ENCODE data around the gene FOXA3. TPM values are rescaled to one million over a fixed set of nuclear protein-coding genes. Genes with fewer than 3 reads are reported as not detected.

FOXA3 gene
- polyA plus RNA-seq, 1 donor (not counting 4 experiments of a cell fraction or from before 2014, with no cell fraction given), result not detected

DNA sequence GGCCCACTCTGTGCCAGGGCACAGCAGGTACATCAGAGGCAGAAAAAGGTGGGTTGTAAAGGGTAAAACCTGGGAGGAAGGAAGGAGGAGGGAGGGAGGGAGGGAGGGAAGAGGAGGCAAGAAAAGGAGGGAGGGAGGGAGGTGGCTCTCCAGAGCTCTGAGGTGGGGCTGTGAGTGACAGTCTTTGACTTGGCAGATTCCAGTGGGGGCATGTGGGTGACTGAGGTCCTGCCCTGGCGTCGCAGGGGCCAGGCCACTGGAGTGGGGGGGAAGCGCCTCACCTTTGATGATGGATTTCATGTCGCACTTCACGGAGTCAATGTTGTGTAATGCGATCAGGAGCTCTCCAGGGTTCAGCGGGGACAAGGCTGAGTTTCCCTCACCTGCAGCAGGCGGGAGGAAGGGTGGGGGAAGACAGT, 43.0 kb upstream of the FOXA3 start:
- peaks cover 13 to 22% of the 10 kb centered on the region in 2 experiments for H3K36me3 ChIP-seq (ENCODE audit: control insufficient read depth in 2 of 2, extremely low read depth in 1 of 2, insufficient read depth in 2 of 2, low read length in 2 of 2)
- no peak overlapping the region for H3K27ac ChIP-seq (ENCODE audit: control insufficient read depth, insufficient read depth, low read length)
- H3K4me1 ChIP-seq (ENCODE audit: control insufficient read depth, extremely low read depth, insufficient read depth, low read length), result peaks cover 17% of the 10 kb centered on the region
- no peak overlapping the region for H3K4me3 ChIP-seq (ENCODE audit: control insufficient read depth in 2 of 3, extremely low read depth in 1 of 3, insufficient read depth in 2 of 3, low read depth in 1 of 3, low read length in 3 of 3)
- FAIRE-seq, result no peak
- H3K9ac ChIP-seq (ENCODE audit: control insufficient read depth, extremely low read depth, insufficient read depth, low read length), result no peak overlapping the region
- no peak overlapping the region for H2AFZ ChIP-seq (ENCODE audit: control insufficient read depth, low read length)
- no peaks in the 10 kb centered on the region for H3K27me3 ChIP-seq (ENCODE audit: control insufficient read depth, extremely low read depth, insufficient read depth, low read length)
- peaks cover 2% of the 10 kb centered on the region for H4K20me1 ChIP-seq (ENCODE audit: control insufficient read depth, extremely low read depth, insufficient read depth, low read length)
- peaks cover 3% of the 10 kb centered on the region for H3K9me1 ChIP-seq (ENCODE audit: control insufficient read depth, extremely low read depth, insufficient read depth, low read length)
- H3K4me2 ChIP-seq (ENCODE audit: control insufficient read depth, extremely low read depth, insufficient read depth, low read depth, low read length), result no peak overlapping the region
- no peaks in the 10 kb centered on the region for H3K9me3 ChIP-seq (ENCODE audit: control insufficient read depth, low read depth, low read length)
- DNase-seq (ENCODE audit: low read depth, low spot score), result no peak
- TF ChIP-seq EZH2 (IDR thresholded peaks at IDR 0.05; ENCODE audit: low read length) (no peak), CTCF (optimal IDR thresholded peaks at IDR 0.05 in 1 of 3, IDR thresholded peaks at IDR 0.05 in 1 of 3, conservative IDR thresholded peaks at IDR 0.05 in 1 of 3; ENCODE audit: extremely low read depth in 1 of 3, insufficient read depth in 2 of 3, low read length in 3 of 3) (no peak)
- dilution Hi-C loops (cut with MboI; ENCODE audit: extremely low pct_ligation_motif_present, low sequenced_read_pairs), result no loop called here
- no peaks in the 10 kb centered on the region for H3K79me2 ChIP-seq (ENCODE audit: control insufficient read depth, insufficient read depth, low read length)

DNA sequence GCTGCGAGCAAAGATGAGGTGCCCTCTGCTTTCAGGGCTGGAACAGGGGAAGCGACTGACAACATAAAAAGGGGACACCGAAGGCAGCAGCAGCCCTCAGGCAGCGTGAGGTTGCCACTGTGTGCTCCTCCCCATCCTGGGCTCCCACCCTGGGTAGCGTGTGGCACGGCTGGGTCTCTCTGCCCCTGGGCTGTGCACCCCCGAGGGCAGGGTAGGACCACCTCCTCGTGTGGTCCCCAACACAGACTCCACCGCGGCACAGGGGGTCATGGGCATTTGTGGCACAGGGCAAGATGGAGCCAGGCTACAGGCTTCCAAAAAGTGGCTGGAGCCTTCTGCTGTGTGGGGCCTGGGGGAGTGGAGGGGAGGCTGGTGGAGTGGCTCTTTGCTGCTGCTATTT, 42.6 kb upstream of the FOXA3 start:
- dilution Hi-C loops (cut with MboI; ENCODE audit: extremely low pct_ligation_motif_present, low sequenced_read_pairs), result no loop called here
- no peaks in the 10 kb centered on the region for H3K9me3 ChIP-seq (ENCODE audit: control insufficient read depth, low read depth, low read length)
- no peak overlapping the region for H3K4me3 ChIP-seq (ENCODE audit: control insufficient read depth in 2 of 3, extremely low read depth in 1 of 3, insufficient read depth in 2 of 3, low read depth in 1 of 3, low read length in 3 of 3)
- no peak overlapping the region for H3K27ac ChIP-seq (ENCODE audit: control insufficient read depth, insufficient read depth, low read length)
- peaks cover 18 to 25% of the 10 kb centered on the region in 2 experiments for H3K36me3 ChIP-seq (ENCODE audit: control insufficient read depth in 2 of 2, extremely low read depth in 1 of 2, insufficient read depth in 2 of 2, low read length in 2 of 2)
- peaks cover 2% of the 10 kb centered on the region for H4K20me1 ChIP-seq (ENCODE audit: control insufficient read depth, extremely low read depth, insufficient read depth, low read length)
- peaks cover 17% of the 10 kb centered on the region for H3K4me1 ChIP-seq (ENCODE audit: control insufficient read depth, extremely low read depth, insufficient read depth, low read length)
- no peak for DNase-seq (ENCODE audit: low read depth, low spot score)
- FAIRE-seq, result no peak
- no peaks in the 10 kb centered on the region for H3K27me3 ChIP-seq (ENCODE audit: control insufficient read depth, extremely low read depth, insufficient read depth, low read length)
- no peak overlapping the region for H3K4me2 ChIP-seq (ENCODE audit: control insufficient read depth, extremely low read depth, insufficient read depth, low read depth, low read length)
- TF ChIP-seq EZH2 (IDR thresholded peaks at IDR 0.05; ENCODE audit: low read length) (no peak), CTCF (optimal IDR thresholded peaks at IDR 0.05 in 1 of 3, IDR thresholded peaks at IDR 0.05 in 1 of 3, conservative IDR thresholded peaks at IDR 0.05 in 1 of 3; ENCODE audit: extremely low read depth in 1 of 3, insufficient read depth in 2 of 3, low read length in 3 of 3) (no peak)
- H3K79me2 ChIP-seq (ENCODE audit: control insufficient read depth, insufficient read depth, low read length), result no peaks in the 10 kb centered on the region
- peaks cover 3% of the 10 kb centered on the region for H3K9me1 ChIP-seq (ENCODE audit: control insufficient read depth, extremely low read depth, insufficient read depth, low read length)
- H2AFZ ChIP-seq (ENCODE audit: control insufficient read depth, low read length), result no peak overlapping the region
- H3K9ac ChIP-seq (ENCODE audit: control insufficient read depth, extremely low read depth, insufficient read depth, low read length), result no peak overlapping the region

All from keratinocyte (primary cell).